NCI-H524 treated with DMSO at 0.1 percent for 48 hours (cell line): ENCODE results near the gene PGAP3.

Experiments used
- DNase-seq: peaks from one replicate; lab custom pipeline; 2025; lab: John Stamatoyannopoulos, UW

The PGAP3 gene

DNA sequence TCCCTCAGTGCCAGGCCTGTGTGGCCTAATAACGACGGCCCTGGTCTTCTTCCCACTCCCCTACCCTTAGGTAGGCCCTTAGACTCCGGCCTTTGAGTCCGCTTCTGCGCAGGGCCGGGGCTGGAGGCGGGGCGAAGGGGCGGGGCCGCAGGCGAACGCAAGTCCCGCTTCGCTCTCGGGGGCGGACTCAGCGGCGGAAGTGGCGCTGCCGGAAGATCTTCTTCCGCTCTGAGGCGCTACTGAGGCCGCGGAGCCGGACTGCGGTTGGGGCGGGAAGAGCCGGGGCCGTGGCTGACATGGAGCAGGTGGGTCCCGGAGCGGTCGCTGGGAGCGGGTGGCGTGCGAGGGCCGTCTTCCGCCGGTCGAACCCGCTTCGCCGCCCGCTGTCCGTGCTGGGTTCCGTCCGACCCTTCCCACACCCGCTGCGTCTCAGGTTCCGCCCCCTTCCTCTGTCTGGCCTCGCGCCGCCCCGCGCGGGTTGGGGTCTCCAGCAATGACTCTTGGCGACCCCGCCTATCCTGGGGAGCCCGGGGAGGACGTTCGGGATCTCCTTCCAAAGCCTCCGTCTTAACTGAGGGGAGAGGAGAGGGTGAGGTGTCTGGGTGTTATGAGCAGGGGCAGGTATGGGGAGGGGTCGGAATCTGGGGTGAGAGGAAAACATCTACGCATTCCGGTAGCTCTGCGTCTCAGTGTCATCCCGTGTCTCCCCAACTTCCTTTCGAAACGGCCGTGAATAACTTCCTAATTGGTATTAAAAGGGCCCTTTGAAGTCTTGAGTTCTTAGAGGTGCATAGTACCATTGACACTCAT, 50.7 kb downstream of the PGAP3 start, which contains the start of gene STARD3:
Gene STARD3 (plus strand): TSS at position 218 of the 810 bp plus-strand sequence. CDS start 16,388 bp downstream, outside the sequence.
- no peak for DNase-seq

DNA sequence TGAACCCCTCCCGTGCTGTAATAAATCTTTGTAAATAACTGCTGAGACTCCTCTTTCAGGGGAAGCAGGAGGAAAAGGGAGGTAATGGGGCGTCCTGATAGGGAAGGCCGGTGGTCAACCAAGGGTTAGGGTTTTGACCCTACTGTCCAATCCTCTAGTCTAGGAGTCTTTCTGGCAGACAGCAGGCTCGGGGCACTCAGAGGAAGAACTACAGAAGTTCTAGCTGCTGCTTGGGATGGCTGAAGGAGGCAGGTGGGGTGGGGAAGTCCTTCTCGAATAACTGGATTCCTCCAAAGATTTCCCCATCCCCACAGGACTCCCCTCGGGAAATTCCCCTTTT, 51.3 kb downstream of the PGAP3 start:
- no peak for DNase-seq

DNA sequence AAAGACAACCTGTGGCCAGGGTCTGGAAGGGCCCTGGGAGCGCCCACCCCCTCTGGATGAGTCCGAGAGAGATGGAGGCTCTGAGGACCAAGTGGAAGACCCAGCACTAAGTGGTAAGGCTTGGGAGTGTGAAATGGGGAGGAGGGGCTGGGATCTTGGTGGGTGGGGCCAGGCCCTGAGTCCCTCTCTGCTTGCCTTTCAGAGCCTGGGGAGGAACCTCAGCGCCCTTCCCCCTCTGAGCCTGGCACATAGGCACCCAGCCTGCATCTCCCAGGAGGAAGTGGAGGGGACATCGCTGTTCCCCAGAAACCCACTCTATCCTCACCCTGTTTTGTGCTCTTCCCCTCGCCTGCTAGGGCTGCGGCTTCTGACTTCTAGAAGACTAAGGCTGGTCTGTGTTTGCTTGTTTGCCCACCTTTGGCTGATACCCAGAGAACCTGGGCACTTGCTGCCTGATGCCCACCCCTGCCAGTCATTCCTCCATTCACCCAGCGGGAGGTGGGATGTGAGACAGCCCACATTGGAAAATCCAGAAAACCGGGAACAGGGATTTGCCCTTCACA, 52.2 kb downstream of the PGAP3 start:
- no peak for DNase-seq

DNA sequence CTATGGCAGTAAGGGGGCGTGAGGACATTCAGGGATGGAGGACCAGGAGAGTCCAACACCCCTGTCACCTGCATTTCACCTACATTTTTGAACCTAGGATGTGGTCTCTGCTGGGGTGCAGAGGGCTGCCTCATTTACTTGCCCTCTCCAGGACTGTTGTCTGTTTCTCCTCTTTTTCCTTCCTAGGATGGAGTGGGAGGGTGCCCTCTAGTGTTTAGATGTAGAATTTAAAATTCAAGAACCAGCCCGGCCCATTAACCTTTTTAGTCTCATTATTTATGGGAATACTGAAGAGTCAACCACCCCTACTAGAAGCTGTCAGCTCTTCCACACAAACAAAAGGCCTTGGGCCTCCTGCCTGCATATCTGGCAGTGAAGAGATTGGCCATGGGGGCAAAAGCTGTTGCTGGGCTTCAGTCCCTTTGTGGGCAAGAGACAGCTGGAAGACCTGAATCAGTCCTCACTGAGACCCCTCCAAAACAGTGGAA, 53.4 kb downstream of the PGAP3 start:
- DNase-seq, result no peak

DNA sequence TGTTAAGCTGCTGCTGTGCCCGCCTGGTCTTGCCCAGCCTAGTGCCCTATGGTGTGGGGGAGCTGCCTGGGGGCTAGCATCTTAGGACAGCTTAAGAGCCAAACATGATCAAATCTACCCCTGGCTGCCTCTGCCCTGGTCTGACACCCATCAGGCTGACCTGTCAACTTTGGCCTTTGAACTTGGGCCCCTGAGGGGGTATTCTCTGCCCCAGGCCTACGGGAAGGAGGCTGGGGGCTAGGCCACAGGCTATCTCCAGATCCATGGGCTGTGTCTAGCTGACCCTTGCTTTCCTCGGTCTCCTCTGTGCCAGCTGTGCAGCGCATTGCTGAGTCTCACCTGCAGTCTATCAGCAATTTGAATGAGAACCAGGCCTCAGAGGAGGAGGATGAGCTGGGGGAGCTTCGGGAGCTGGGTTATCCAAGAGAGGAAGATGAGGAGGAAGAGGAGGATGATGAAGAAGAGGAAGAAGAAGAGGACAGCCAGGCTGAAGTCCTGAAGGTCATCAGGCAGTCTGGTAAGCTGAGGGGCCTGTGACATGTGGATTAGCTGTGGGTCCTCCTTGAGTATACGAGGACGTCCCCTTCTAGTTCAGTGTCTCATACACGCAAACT, 54.2 kb downstream of the PGAP3 start:
- no peak for DNase-seq

DNA sequence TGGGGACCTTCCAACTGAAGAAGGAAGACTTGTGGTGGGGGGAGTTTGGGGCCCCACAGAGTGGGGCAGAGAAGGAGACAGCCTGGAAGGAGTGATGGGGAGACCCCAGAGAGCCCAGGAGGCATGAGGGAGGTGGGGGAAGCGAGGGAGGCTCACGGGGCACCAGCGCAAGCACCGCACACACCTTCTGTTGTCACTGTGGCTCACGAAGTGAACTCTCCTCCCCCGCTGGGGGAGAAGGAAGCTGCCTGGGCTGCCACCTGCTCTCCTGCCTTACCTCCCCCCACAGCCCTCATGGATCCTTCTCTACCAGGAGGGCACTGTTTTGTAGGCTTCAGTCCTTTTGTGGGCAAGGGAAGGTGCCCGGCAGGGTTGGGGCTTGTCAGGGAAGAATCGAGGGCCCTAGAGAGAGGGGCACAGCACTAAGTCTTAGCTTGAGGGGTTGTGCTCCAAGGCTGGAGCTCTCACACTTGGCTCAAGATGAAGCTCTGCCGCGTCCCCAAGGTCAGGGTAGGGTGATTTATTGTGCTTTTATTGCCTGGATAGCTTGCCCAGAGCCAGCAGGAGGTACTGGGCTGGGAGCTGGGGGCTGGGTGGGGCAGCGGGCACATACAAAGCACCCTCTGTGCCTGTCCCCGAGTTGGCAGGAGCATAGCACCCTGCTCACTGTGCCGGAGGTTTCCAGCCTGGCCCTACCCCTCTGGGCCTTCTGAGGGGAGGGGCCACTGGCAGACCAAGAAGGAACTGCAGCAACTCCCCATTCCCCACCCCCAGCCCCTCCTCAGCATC, 55.5 kb downstream of the PGAP3 start:
- DNase-seq, result no peak

DNA sequence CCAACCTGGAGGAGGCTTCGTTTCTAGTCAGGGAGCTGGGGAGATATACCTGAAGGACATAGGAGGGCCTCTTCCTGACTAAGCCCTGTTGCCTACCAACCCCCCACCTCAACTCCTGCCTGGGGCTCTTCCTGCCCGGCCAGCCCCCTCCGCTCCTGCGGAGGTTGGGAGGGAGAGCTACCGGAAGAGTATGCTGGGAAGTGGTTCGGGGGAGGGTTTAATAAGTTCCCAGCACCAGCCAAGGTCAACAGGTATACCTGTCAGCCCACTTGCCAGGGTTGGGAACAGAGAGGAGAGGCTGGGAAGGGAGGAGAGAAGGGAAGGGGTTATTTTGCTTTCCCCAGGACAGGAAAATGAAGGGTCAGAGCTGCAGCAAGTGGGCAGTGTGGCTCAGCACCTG, 56.5 kb downstream of the PGAP3 start:
- DNase-seq, result no peak

DNA sequence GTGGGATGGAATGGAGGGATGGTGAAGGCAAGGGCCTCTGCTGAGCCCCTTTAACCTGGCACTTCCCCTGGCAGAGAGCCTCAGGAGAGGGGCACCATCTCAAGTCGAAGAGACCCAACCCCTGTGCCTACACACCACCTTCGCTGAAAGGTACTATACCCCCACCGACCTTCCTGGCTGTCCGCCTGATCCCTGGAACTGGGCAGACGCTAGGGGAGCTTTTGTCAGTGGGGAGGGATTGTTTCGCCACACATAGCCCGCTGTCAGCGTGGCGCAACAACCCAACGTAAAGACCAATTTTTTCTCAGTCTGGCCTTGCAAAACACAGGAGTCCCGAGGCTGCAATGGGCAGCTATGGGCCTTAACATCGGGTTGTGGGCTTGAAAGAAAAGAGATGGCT, 58.0 kb downstream of the PGAP3 start:
- no peak for DNase-seq

DNA sequence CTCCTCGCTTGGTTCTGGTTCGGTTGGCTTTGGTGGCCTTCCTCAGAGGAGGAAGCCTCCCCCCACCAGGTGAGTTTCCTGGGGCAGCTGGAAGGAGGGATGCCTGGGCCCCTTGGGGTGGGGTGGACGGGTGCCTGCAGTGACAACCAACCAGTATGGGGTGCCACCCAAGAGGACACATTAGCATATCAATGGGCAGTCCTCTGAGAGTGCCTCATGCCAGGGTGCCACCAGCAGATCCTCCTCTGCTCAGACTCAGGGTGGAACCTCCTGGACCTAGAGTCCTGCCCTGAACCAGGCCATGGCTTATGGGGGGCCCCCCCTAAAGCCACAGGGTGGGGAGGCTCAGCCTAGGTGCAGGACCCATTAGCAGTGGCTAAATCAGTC, 58.4 kb downstream of the PGAP3 start:
- no peak for DNase-seq

DNA sequence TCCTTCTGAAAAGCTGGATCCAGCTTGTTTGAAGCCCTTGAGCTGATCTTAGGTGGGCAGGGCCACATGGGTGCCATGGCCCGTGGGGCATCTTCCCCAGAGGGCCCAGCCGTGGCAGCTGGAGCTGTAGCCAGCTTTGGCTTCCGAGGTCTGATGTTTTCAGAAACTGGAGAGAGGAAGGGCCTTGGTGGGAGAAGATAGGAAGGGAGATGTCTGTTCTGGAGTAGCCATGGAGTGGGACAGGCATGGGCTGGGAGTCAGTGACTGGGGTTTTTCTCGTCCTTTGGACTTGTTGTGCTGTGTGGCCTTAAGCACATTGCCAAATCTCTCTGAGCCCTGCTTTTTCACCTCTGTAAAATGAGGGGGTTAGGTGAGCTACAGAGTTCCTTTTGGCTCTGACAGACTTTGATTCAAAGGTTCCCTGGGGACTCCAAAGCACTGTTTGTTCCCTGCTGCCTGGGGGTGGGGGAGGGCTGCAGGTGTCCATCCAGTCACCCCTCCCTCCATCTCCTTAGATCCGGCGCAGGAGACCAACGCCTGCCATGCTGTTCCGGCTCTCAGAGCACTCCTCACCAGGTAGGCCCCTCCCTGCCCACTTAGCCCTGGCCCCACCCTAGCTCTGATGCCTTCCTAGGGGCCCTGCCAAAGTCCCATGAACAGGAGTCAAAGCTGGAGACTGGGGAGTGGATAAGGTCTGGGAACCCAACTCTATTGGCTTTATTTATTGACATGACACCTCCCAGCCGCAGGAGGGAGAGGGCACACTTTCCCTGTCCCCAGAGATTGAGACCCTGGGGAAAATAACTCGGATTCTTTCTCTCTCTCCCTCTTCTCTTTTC, 59.0 kb downstream of the PGAP3 start:
- no peak for DNase-seq

DNA sequence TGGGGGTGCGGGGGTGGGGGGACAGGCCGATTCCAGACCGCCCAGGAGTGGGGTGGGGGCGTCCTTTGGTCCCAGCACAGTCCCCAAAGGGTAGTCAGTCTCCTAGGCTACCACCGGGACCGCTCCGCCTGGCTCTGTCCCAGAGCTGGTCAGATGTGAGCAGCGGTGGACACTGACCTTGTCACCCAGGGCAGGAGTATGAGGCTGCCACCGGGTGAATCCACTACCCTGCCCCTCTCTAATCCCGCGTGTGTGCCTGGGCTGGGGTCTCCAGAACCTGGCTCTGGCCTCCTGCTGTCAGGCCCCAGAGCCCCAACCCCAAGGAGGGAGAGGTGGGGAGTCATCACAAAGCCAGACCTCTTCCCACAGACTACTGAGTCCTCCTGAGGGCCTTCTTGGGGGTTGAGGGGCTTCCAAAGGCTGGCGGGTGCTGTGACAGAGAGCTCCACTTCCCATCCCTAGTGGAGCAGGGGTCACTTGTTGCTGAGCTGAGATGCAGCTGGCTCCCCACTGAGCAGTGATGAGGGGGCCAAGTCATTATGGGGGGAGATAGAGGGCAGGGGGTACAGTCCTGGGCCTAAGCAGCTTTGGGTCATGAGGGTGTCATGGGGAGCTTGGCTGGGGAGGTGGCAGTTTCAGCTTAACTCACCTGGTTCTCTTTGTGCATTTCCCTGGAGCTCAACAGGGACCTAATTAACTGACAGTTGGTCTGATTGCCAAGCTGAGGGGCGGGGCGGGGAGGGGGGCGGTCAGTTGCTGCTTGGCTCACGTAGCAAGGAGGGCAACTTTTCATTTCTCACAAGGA, 59.9 kb downstream of the PGAP3 start:
- DNase-seq, result no peak

DNA sequence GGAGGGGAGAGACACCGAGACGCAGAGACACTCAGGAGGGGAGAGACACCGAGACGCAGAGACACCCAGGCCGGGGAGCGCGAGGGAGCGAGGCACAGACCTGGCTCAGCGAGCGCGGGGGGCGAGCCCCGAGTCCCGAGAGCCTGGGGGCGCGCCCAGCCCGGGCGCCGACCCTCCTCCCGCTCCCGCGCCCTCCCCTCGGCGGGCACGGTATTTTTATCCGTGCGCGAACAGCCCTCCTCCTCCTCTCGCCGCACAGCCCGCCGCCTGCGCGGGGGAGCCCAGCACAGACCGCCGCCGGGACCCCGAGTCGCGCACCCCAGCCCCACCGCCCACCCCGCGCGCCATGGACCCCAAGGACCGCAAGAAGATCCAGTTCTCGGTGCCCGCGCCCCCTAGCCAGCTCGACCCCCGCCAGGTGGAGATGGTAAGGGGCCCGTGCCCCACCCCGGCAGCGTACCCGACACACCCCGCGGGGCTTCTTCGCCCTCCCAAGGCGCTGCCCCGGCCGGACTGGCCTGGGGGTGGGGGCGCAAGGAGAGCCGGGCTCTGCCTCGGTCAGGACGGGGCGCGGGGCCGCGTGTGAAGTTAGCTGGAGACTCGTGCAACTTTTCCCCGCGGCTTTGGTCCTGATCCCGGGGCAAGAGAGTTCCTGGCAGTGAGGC, 60.7 kb downstream of the PGAP3 start:
- no peak for DNase-seq

DNA sequence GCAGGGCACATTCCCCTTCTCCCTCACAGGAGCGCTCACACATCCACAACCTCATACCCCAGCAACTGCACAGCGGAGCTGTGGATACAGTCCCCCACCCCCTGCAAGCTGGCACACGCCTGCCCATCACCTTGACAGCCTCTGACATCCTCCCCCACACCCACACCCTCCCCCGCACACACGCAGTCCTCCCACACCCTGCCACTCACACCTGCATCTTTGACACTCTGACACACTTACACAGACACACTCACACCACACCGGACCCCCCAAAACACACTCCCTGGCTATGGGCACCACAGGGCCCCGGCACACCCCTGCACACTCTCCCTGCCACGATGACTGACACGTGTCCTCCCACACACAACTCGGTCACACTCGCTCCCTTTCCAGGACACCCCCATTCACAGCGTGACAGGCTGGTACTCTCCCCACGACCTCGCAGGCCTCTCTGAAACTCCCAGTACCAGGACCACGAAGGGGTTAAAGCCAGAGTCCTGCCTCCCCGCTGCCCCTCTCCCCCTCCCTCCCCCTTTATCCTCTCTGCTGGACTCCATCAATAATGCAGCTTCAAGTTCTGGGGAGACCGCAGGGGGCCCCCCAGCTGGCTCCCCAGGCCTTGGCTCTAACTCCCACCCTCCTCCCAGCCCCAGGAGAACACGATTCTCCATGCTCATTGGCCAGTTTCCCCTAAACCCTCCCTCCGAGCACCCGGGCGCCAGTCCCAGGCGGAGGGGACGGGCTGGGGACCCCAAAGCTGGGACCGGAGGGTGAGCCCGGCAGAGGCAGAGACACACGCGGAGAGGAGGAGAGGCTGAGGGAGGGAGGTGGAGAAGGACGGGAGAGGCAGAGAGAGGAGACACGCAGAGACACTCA, 61.4 kb downstream of the PGAP3 start, which contains the start of gene PPP1R1B:
Gene PPP1R1B (plus strand): TSS at position 782 of the 876 bp plus-strand sequence. CDS start 441 bp downstream, outside the sequence.
- no peak for DNase-seq

DNA sequence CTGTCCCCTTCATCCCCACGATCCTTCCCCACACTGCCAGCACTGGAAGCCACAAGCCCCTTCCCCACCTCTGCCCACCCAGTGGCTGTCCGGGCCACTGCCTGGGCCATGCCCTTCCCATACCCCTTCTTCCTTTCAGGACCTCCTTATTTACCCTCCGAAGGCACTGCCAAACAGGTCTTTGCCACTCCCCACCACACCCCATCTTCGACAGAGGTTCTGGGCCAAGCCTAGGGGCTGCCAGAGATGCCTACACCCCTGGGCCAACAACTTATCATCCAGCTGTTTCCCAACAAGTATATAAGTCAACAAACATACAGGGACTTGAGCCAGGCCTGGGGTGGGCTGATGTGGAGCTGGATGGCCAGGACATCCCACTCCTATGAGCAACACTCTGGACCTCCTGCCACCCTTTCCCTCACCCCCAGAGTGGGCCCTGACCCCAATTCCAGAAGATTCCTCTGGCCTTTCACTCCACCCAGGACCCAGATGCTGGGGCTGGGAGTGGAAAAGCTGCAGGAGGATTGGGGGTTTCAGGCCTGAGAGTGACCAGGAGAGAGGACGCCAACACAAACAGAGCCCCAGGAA, 62.6 kb downstream of the PGAP3 start:
- no peak for DNase-seq

DNA sequence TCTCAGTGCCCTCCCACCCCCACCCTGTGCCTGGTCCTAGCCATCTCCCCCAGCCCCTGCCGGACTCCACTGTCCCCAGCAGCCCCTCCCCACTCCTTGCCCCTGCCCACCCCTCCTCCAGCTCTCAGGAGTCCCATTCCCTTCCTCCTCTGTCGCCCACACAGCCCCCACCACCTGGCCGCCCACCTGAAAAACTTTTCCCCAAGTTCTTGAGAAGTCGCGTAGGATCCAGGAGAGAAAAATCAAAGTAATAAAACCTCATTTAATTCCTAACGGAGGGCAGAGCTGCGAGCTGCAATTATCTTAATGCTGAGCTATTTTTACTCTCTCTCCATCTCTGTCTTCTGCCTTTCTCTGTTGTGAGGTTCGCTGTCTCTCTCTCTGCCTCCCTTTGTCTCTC, 63.5 kb downstream of the PGAP3 start:
- DNase-seq, result no peak

DNA sequence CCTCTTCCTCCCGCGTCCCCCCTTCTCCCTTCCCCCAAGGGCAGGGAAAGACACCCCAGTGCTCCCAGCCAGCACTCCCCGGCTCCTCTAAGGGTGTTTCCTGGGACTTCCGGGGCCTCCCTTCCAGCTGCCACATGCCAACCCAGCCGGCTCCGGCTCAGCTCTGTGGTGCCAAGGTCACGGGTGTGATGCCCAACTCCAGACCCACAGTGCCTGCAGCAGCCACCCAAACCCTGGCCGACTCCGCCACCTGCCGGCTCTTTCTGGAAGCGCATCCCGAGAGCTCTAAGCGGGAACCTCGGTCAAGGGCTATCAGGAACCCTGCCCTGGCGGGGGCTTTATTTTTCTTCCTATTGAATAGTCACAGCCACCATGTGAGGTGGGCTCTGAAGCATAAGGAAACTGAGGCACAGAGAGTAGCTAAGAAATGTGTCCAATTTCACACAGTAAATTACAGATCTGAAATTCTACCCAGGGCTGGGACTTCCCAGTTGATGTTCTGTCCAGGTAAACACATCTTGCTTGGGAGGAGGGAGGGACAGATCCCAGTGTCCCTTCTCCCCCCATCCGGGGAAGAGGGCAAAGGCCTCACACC, 64.4 kb downstream of the PGAP3 start:
- DNase-seq, result no peak

DNA sequence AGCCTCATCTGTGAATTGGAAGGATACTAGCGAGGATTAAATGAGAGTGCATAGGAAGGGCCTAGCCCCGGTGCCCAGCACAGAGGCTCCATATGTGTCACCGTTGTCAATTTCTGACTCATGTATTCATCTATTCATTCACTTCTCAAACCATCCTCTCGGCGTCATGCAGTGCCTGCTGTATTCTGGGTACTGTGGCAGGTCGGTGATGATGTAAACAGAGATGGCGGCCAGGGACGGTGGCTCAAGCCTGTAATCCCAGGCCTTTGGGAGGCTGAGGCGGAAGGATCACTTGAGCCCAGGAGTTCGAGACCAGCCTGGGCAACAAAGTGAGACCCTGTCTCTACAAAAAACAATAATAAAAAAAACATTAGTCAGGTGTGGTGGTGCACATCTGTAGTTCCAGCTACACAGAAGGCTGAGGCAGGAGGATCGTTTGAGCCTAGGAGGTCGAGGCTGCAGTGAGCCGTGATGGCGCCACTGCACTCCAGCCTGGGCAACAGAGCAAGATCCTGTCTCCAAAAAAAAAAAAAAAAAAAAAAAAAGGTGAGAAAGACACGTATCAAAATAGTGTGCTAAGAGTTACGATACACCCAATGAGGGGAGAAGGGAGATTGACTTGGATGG, 65.4 kb downstream of the PGAP3 start:
- DNase-seq, result no peak
